Measurements from ENCODE around the gene NRXN3.

- TF ChIP-seq SP5 (CRISPR knock-in tag; IDR thresholded peaks at IDR 0.05; ENCODE audit: borderline replicate concordance, low read depth), result no peak
- TF ChIP-seq ZZZ3 (CRISPR knock-in tag; IDR thresholded peaks at IDR 0.05; ENCODE audit: borderline replicate concordance), result no peak
- TF ChIP-seq MAFG (CRISPR knock-in tag; IDR thresholded peaks at IDR 0.05), result no peak
- TF ChIP-seq POLR2A (IDR thresholded peaks at IDR 0.05; ENCODE audit: insufficient read depth in 1 of 2, low read depth in 2 of 2, low read length in 2 of 2), result no peak
- TF ChIP-seq ZNF781 (CRISPR knock-in tag; IDR thresholded peaks at IDR 0.05; ENCODE audit: borderline replicate concordance, not compliant biosample characterization), result no peak
- no peak for TF ChIP-seq TBX2 (CRISPR knock-in tag; IDR thresholded peaks at IDR 0.05; ENCODE audit: borderline replicate concordance)
- TF ChIP-seq TCF12 (IDR thresholded peaks at IDR 0.05), result no peak
- no peak for TF ChIP-seq TCF12 (CRISPR knock-in tag; IDR thresholded peaks at IDR 0.05)
- TF ChIP-seq PHF21A (CRISPR knock-in tag; IDR thresholded peaks at IDR 0.05), result no peak
- no peak for TF ChIP-seq POLR2AphosphoS5 (IDR thresholded peaks at IDR 0.05; ENCODE audit: low read depth, low read length)
- TF ChIP-seq ZNF121 (CRISPR knock-in tag; IDR thresholded peaks at IDR 0.05), result no peak
- TF ChIP-seq ZNF549 (CRISPR knock-in tag; IDR thresholded peaks at IDR 0.05), result no peak
- TF ChIP-seq NFE2L2 (IDR thresholded peaks at IDR 0.05; ENCODE audit: low read length), result no peak
- TF ChIP-seq GRHL1 (CRISPR knock-in tag; conservative IDR thresholded peaks at IDR 0.05), result no peak
- no peak for TF ChIP-seq E2F1 (CRISPR knock-in tag; IDR thresholded peaks at IDR 0.05)
Measured at GRCh38 chr14:79098324-79098723, 928.2 kb downstream of the NRXN3 start.

All from HepG2 (cell line).